ENCODE measurements around the gene MEIS3.
"Not testable (repeated sequence)": the region's sequence is repeated elsewhere in the genome, so short reads cannot be mapped to it uniquely, and the experiment has no call there.

The MEIS3 gene

GRCh38 chr19:47416643-47416985, 2.7 kb downstream of the MEIS3 start:
- Histone ChIP-seq H3K36me3 (ENCODE audit: control insufficient read depth, insufficient read depth, low read length) (peaks cover 8% of the 10 kb centered on the region), H3K4me1 (ENCODE audit: control insufficient read depth, insufficient read depth, low read length) (peaks cover 6% of the 10 kb centered on the region), H3K9me3 (ENCODE audit: control insufficient read depth, insufficient read depth, low read length) (no peaks in the 10 kb centered on the region), H3K27me3 (ENCODE audit: control insufficient read depth, insufficient read depth, low read length) (peaks cover 28% of the 10 kb centered on the region), H3K27ac (ENCODE audit: low read length) (no peak overlapping the region), H3K4me3 (ENCODE audit: low read length) (no peak overlapping the region)
- no peak for DNase-seq (ENCODE audit: low read depth, low spot score)
- no CpG with 5 or more reads among the region's 12 CpGs for WGBS (ENCODE audit: insufficient coverage, insufficient read length)

- WGBS (ENCODE audit: insufficient coverage, insufficient read length) = no CpG with 5 or more reads among the region's 21 CpGs
Measured at GRCh38 chr19:47415953-47416642, 3.2 kb downstream of the MEIS3 start.

GRCh38 chr19:47414469-47414868, 4.9 kb downstream of the MEIS3 start:
- Histone ChIP-seq H3K9me3 (ENCODE audit: control insufficient read depth, insufficient read depth, low read length) (no peaks in the 10 kb centered on the region), H3K27me3 (ENCODE audit: control insufficient read depth, insufficient read depth, low read length) (peaks cover 12% of the 10 kb centered on the region)
- no peak for DNase-seq (ENCODE audit: low read depth, low spot score)

More at GRCh38 chr19:47415953-47416642, 3.2 kb downstream of the MEIS3 start:
- H3K4me3 ChIP-seq (ENCODE audit: low read length) = no peak overlapping the region
- peaks cover 23% of the 10 kb centered on the region for H3K27me3 ChIP-seq (ENCODE audit: control insufficient read depth, insufficient read depth, low read length)
- H3K36me3 ChIP-seq (ENCODE audit: control insufficient read depth, insufficient read depth, low read length) = peaks cover 8% of the 10 kb centered on the region
- no peaks in the 10 kb centered on the region for H3K9me3 ChIP-seq (ENCODE audit: control insufficient read depth, insufficient read depth, low read length)
- no peak overlapping the region for H3K27ac ChIP-seq (ENCODE audit: low read length)
- H3K4me1 ChIP-seq (ENCODE audit: control insufficient read depth, insufficient read depth, low read length) = peaks cover 4% of the 10 kb centered on the region
- DNase-seq (ENCODE audit: low read depth, low spot score) = no peak

GRCh38 chr19:47413941-47414340, 5.4 kb downstream of the MEIS3 start:
- no peak overlapping the region for H3K27ac ChIP-seq (ENCODE audit: low read length)
- H3K27me3 ChIP-seq (ENCODE audit: control insufficient read depth, insufficient read depth, low read length) = peaks cover 11% of the 10 kb centered on the region
- no peaks in the 10 kb centered on the region for H3K9me3 ChIP-seq (ENCODE audit: control insufficient read depth, insufficient read depth, low read length)
- DNase-seq (ENCODE audit: low read depth, low spot score) = no peak
- H3K36me3 ChIP-seq (ENCODE audit: control insufficient read depth, insufficient read depth, low read length) = peaks cover 8% of the 10 kb centered on the region
- H3K4me1 ChIP-seq (ENCODE audit: control insufficient read depth, insufficient read depth, low read length) = peaks cover 4% of the 10 kb centered on the region
- WGBS (ENCODE audit: insufficient coverage, insufficient read length) = no CpG with 5 or more reads among the region's 16 CpGs
- no peak overlapping the region for H3K4me3 ChIP-seq (ENCODE audit: low read length)

More at GRCh38 chr19:47414469-47414868, 4.9 kb downstream of the MEIS3 start:
- Histone ChIP-seq H3K36me3 (ENCODE audit: control insufficient read depth, insufficient read depth, low read length) (peaks cover 8% of the 10 kb centered on the region), H3K4me3 (ENCODE audit: low read length) (no peak overlapping the region), H3K27ac (ENCODE audit: low read length) (no peak overlapping the region), H3K4me1 (ENCODE audit: control insufficient read depth, insufficient read depth, low read length) (peaks cover 4% of the 10 kb centered on the region)
- no CpG with 5 or more reads among the region's 21 CpGs for WGBS (ENCODE audit: insufficient coverage, insufficient read length)

- H3K27me3 ChIP-seq (ENCODE audit: control insufficient read depth, insufficient read depth, low read length); H3K27ac ChIP-seq (ENCODE audit: low read length); H3K9me3 ChIP-seq (ENCODE audit: control insufficient read depth, insufficient read depth, low read length); H3K4me1 ChIP-seq (ENCODE audit: control insufficient read depth, insufficient read depth, low read length); H3K4me3 ChIP-seq (ENCODE audit: low read length); H3K36me3 ChIP-seq (ENCODE audit: control insufficient read depth, insufficient read depth, low read length); DNase-seq (ENCODE audit: low read depth, low spot score): not testable (repeated sequence)
- WGBS (ENCODE audit: insufficient coverage, insufficient read length) = no CpG with 5 or more reads among the region's 9 CpGs
Measured at GRCh38 chr19:47411696-47412095, 7.6 kb downstream of the MEIS3 start.

GRCh38 chr19:47411101-47411500, 8.2 kb downstream of the MEIS3 start:
- Histone ChIP-seq H3K9me3 (ENCODE audit: control insufficient read depth, insufficient read depth, low read length) (no peaks in the 10 kb centered on the region), H3K27ac (ENCODE audit: low read length) (no peak overlapping the region), H3K4me3 (ENCODE audit: low read length) (no peak overlapping the region), H3K36me3 (ENCODE audit: control insufficient read depth, insufficient read depth, low read length) (peaks cover 8% of the 10 kb centered on the region), H3K4me1 (ENCODE audit: control insufficient read depth, insufficient read depth, low read length) (no peaks in the 10 kb centered on the region), H3K27me3 (ENCODE audit: control insufficient read depth, insufficient read depth, low read length) (peaks cover under 1% of the 10 kb centered on the region; the same call in 1 of the 2 replicates)
- WGBS (ENCODE audit: insufficient coverage, insufficient read length) = no CpG with 5 or more reads among the region's 8 CpGs
- DNase-seq (ENCODE audit: low read depth, low spot score) = no peak

GRCh38 chr19:47408156-47408938, 11.0 kb downstream of the MEIS3 start:
- Histone ChIP-seq H3K4me1 (ENCODE audit: control insufficient read depth, insufficient read depth, low read length) (no peaks in the 10 kb centered on the region), H3K4me3 (ENCODE audit: low read length) (no peak overlapping the region), H3K27ac (ENCODE audit: low read length) (no peak overlapping the region), H3K36me3 (ENCODE audit: control insufficient read depth, insufficient read depth, low read length) (no peaks in the 10 kb centered on the region), H3K27me3 (ENCODE audit: control insufficient read depth, insufficient read depth, low read length) (no peaks in the 10 kb centered on the region), H3K9me3 (ENCODE audit: control insufficient read depth, insufficient read depth, low read length) (no peaks in the 10 kb centered on the region)
- no CpG with 5 or more reads among the region's 14 CpGs for WGBS (ENCODE audit: insufficient coverage, insufficient read length)
- DNase-seq (ENCODE audit: low read depth, low spot score) = no peak

- no peak for DNase-seq (ENCODE audit: low read depth, low spot score)
- WGBS (ENCODE audit: insufficient coverage, insufficient read length) = no CpG with 5 or more reads among the region's 14 CpGs
Measured at GRCh38 chr19:47407417-47407774, 11.9 kb downstream of the MEIS3 start.

GRCh38 chr19:47406711-47407416, 12.5 kb downstream of the MEIS3 start:
- DNase-seq (ENCODE audit: low read depth, low spot score) = no peak
- no peaks in the 10 kb centered on the region for H3K36me3 ChIP-seq (ENCODE audit: control insufficient read depth, insufficient read depth, low read length)
- H3K27me3 ChIP-seq (ENCODE audit: control insufficient read depth, insufficient read depth, low read length) = no peaks in the 10 kb centered on the region
- H3K4me3 ChIP-seq (ENCODE audit: low read length) = peak overlapping the region; percentile 21; the same call in 1 of the 2 replicates
- no CpG with 5 or more reads among the region's 47 CpGs for WGBS (ENCODE audit: insufficient coverage, insufficient read length)
- H3K4me1 ChIP-seq (ENCODE audit: control insufficient read depth, insufficient read depth, low read length) = no peaks in the 10 kb centered on the region
- no peak overlapping the region for H3K27ac ChIP-seq (ENCODE audit: low read length)
- no peaks in the 10 kb centered on the region for H3K9me3 ChIP-seq (ENCODE audit: control insufficient read depth, insufficient read depth, low read length)

More at GRCh38 chr19:47407417-47407774, 11.9 kb downstream of the MEIS3 start:
- no peaks in the 10 kb centered on the region for H3K36me3 ChIP-seq (ENCODE audit: control insufficient read depth, insufficient read depth, low read length)
- H3K4me1 ChIP-seq (ENCODE audit: control insufficient read depth, insufficient read depth, low read length) = no peaks in the 10 kb centered on the region
- H3K27ac ChIP-seq (ENCODE audit: low read length) = no peak overlapping the region
- H3K4me3 ChIP-seq (ENCODE audit: low read length) = peak overlapping the region; percentile 10; the same call in 1 of the 2 replicates
- no peaks in the 10 kb centered on the region for H3K9me3 ChIP-seq (ENCODE audit: control insufficient read depth, insufficient read depth, low read length)
- no peaks in the 10 kb centered on the region for H3K27me3 ChIP-seq (ENCODE audit: control insufficient read depth, insufficient read depth, low read length)

GRCh38 chr19:47405854-47406417, 13.4 kb downstream of the MEIS3 start:
- 100% methylated on average over 3 of the region's 5 CpGs for WGBS (ENCODE audit: insufficient coverage, insufficient read length)
- Histone ChIP-seq H3K27me3 (ENCODE audit: control insufficient read depth, insufficient read depth, low read length) (no peaks in the 10 kb centered on the region), H3K36me3 (ENCODE audit: control insufficient read depth, insufficient read depth, low read length) (no peaks in the 10 kb centered on the region), H3K27ac (ENCODE audit: low read length) (no peak overlapping the region), H3K4me1 (ENCODE audit: control insufficient read depth, insufficient read depth, low read length) (no peaks in the 10 kb centered on the region), H3K4me3 (ENCODE audit: low read length) (no peak overlapping the region), H3K9me3 (ENCODE audit: control insufficient read depth, insufficient read depth, low read length) (no peaks in the 10 kb centered on the region)
- DNase-seq (ENCODE audit: low read depth, low spot score) = no peak
